NCI-H510A treated with DMSO at 0.1 percent for 48 hours (cell line): ENCODE results near the gene SORL1.
"Not testable (repeated sequence)": the region's sequence is repeated elsewhere in the genome, so short reads cannot be mapped to it uniquely, and the experiment has no call there.

Experiments
- DNase-seq: peaks from one replicate; lab custom pipeline; 2025; lab: John Stamatoyannopoulos, UW

Gene SORL1

GRCh38 chr11:121626980-121627379, 174.9 kb downstream of the SORL1 start:
- no peak for DNase-seq

- no peak for DNase-seq
These were observed 177.9 kb downstream of the SORL1 start for GRCh38 chr11:121630041-121630440.

- DNase-seq: no peak
These were observed 179.3 kb downstream of the SORL1 start for GRCh38 chr11:121631456-121631855.

- DNase-seq: no peak
These were observed 182.2 kb downstream of the SORL1 start for GRCh38 chr11:121634273-121634672.

GRCh38 chr11:121634889-121635288, 182.8 kb downstream of the SORL1 start:
- DNase-seq: no peak

GRCh38 chr11:121636081-121636799, 184.1 kb downstream of the SORL1 start:
- no peak for DNase-seq

- no peak for DNase-seq
These were observed 184.7 kb downstream of the SORL1 start for GRCh38 chr11:121636800-121637176.

GRCh38 chr11:121637587-121637986, 185.5 kb downstream of the SORL1 start:
- not testable (repeated sequence) for DNase-seq

GRCh38 chr11:121643479-121644186, 191.5 kb downstream of the SORL1 start:
- no peak for DNase-seq

- DNase-seq: no peak
These were observed 192.0 kb downstream of the SORL1 start for GRCh38 chr11:121644187-121644512.

GRCh38 chr11:121645001-121645400, 192.9 kb downstream of the SORL1 start:
- DNase-seq: no peak

GRCh38 chr11:121645596-121645995, 193.5 kb downstream of the SORL1 start:
- DNase-seq: no peak

GRCh38 chr11:121648306-121648705, 196.2 kb downstream of the SORL1 start:
- no peak for DNase-seq

GRCh38 chr11:121649798-121650197, 197.7 kb downstream of the SORL1 start:
- DNase-seq: no peak

- no peak for DNase-seq
These were observed 198.5 kb downstream of the SORL1 start for GRCh38 chr11:121650351-121651256.

- no peak for DNase-seq
These were observed 199.1 kb downstream of the SORL1 start for GRCh38 chr11:121651257-121651605.

- no peak for DNase-seq
These were observed 200.9 kb downstream of the SORL1 start for GRCh38 chr11:121652971-121653370.

- no peak for DNase-seq
These were observed 202.2 kb downstream of the SORL1 start for GRCh38 chr11:121654259-121654842.

- DNase-seq: no peak
These were observed 202.9 kb downstream of the SORL1 start for GRCh38 chr11:121654843-121655536.

- peak; percentile 11 for DNase-seq
These were observed 203.6 kb downstream of the SORL1 start for GRCh38 chr11:121655537-121656327.
